IMR-90 (cell line): ENCODE results near the gene NMBR. TPM values are rescaled to one million over a fixed set of nuclear protein-coding genes. Genes with fewer than 3 reads are reported as not detected.

ENCODE experiments used
- ATAC-seq: fragments of 200-7000 bp; cut with Tn5 transposase; 2 replicates; pipeline ENCODE4 v1.9.1; 2020; ENCODE audit warnings: low read depth, mild to moderate bottlenecking, moderate library complexity
- BruUV-seq: library from RNA; stranded (reverse); fragments of 400-500 nt; replicated peaks from 2 replicates; lab custom pipeline; 2021; lab: Mats Ljungman, UMichigan
- CTCF ChIA-PET: fragments of 300-600 bp; formaldehyde crosslinking; extraction: SDS; loops from one replicate; lab custom pipeline; 2021; ENCODE audit warnings: antibody characterized with exemption; lab: Yijun Ruan, JAX
- POLR2A ChIA-PET: fragments of 300-600 bp; sonication (Branson Sonifier 250); formaldehyde crosslinking; loops from one replicate; lab custom pipeline; 2022; ENCODE audit warnings: antibody characterized with exemption; ENCODE audit not compliant: unreplicated experiment; lab: Charles Lee
- DNase-seq: peaks from one replicate; pipeline ENCODE4 v3.0.0; 2013
- H2AFZ ChIP-seq: replicated peaks from 2 replicates; pipeline ENCODE3; 2013; ENCODE audit warnings: low read length, mild to moderate bottlenecking; ENCODE audit not compliant: poor library complexity
- H2AK5ac ChIP-seq: 2 replicates; pipeline ENCODE4 v1.6.1; 2013; ENCODE audit warnings: low read depth, low read length, inconsistent platforms
- H2AK9ac ChIP-seq: replicated peaks from 2 replicates; pipeline ENCODE3; 2013; ENCODE audit warnings: mild to moderate bottlenecking, low read depth, low read length, moderate library complexity; ENCODE audit not compliant: poor library complexity
- H2BK120ac ChIP-seq: 2 replicates; pipeline ENCODE4 v1.6.1; 2013; ENCODE audit warnings: low read depth, low read length, inconsistent platforms
- H2BK15ac ChIP-seq: 3 replicates; pipeline ENCODE4 v1.6.1; 2013; ENCODE audit warnings: low read depth, low read length, inconsistent platforms
- H2BK20ac ChIP-seq: 2 replicates; pipeline ENCODE4 v1.6.1; 2013; ENCODE audit warnings: low read depth, mild to moderate bottlenecking, inconsistent platforms, low read length, moderate library complexity
- H2BK5ac ChIP-seq: 2 replicates; pipeline ENCODE4 v1.6.1; 2013; ENCODE audit warnings: mild to moderate bottlenecking, low read depth, low read length, inconsistent platforms; ENCODE audit not compliant: poor library complexity, severe bottlenecking
- H3K14ac ChIP-seq: replicated peaks from 2 replicates; pipeline ENCODE4 v1.6.1; 2013; ENCODE audit warnings: low read depth, low read length, inconsistent platforms
- H3K18ac ChIP-seq: 2 replicates; pipeline ENCODE4 v1.6.1; 2013; ENCODE audit warnings: low read depth, low read length, control low read depth
- H3K23ac ChIP-seq: 2 replicates; pipeline ENCODE4 v1.6.1; 2013; ENCODE audit warnings: low read depth, low read length, inconsistent platforms
- H3K27ac ChIP-seq: 2 replicates; pipeline ENCODE4 v1.5.1; 2013; ENCODE audit warnings: mild to moderate bottlenecking, control low read depth, low read length; ENCODE audit not compliant: insufficient read depth
- H3K27me3 ChIP-seq: 2 replicates; pipeline ENCODE4 v1.6.1; 2013; ENCODE audit warnings: low read length; ENCODE audit not compliant: control insufficient read depth, insufficient read depth
- H3K36me3 ChIP-seq: 2 replicates; pipeline ENCODE4 v1.6.1; 2013; ENCODE audit warnings: low read length, mixed read lengths; ENCODE audit not compliant: control insufficient read depth, insufficient read depth
- H3K4ac ChIP-seq: 2 replicates; pipeline ENCODE4 v1.6.1; 2013; ENCODE audit warnings: low read depth, low read length, inconsistent platforms
- H3K4me1 ChIP-seq: 2 replicates; pipeline ENCODE4 v1.6.1; 2013; ENCODE audit warnings: low read length, mixed read lengths; ENCODE audit not compliant: control insufficient read depth, insufficient read depth
- H3K4me2 ChIP-seq: 2 replicates; pipeline ENCODE4 v1.6.1; 2013; ENCODE audit warnings: low read depth, mild to moderate bottlenecking, control low read depth, low read length, moderate library complexity
- H3K4me3 ChIP-seq: 2 replicates; pipeline ENCODE4 v1.5.1; 2013; ENCODE audit warnings: low read depth, mild to moderate bottlenecking, control low read depth, low read length, moderate library complexity; ENCODE audit not compliant: insufficient read depth
- H3K56ac ChIP-seq: 2 replicates; pipeline ENCODE4 v1.6.1; 2013; ENCODE audit warnings: low read length, inconsistent platforms; ENCODE audit not compliant: insufficient read depth; ENCODE audit errors: extremely low read depth
- H3K79me1 ChIP-seq, 2 experiments: 2 replicates each; pipeline ENCODE4 v1.6.1; 2013; ENCODE audit warnings: low read length in 2 of 2, inconsistent platforms in 1 of 2, low read depth in 1 of 2
- H3K9ac ChIP-seq: 2 replicates; pipeline ENCODE4 v1.6.1; 2013; ENCODE audit warnings: low read depth, low read length, control low read depth
- H3K9me1 ChIP-seq: 2 replicates; pipeline ENCODE4 v1.6.1; 2013; ENCODE audit warnings: low read length, inconsistent platforms; ENCODE audit not compliant: insufficient read depth
- H3K9me3 ChIP-seq: 2 replicates; pipeline ENCODE4 v1.6.1; 2013; ENCODE audit warnings: low read length; ENCODE audit not compliant: control insufficient read depth, insufficient read depth
- H4K20me1 ChIP-seq: 2 replicates; pipeline ENCODE4 v1.6.1; 2013; ENCODE audit warnings: low read length, inconsistent platforms; ENCODE audit not compliant: insufficient read depth
- H4K5ac ChIP-seq: 2 replicates; pipeline ENCODE4 v1.6.1; 2013; ENCODE audit warnings: mild to moderate bottlenecking, low read depth, low read length, control low read depth
- H4K8ac ChIP-seq, 2 experiments: 2 replicates each; pipeline ENCODE4 v1.6.1; 2013; ENCODE audit warnings: low read depth in 2 of 2, low read length in 2 of 2, control low read depth in 1 of 2, inconsistent platforms in 1 of 2
- H4K91ac ChIP-seq: 2 replicates; pipeline ENCODE4 v1.6.1; 2013; ENCODE audit warnings: low read depth, low read length, inconsistent platforms; ENCODE audit not compliant: insufficient read depth
- BHLHE40 ChIP-seq: fragments of 150-350 bp; IDR thresholded peaks from 2 replicates; pipeline ENCODE4 v1.6.1; 2016; ENCODE audit warnings: mild to moderate bottlenecking, low read depth, low read length
- CTCF ChIP-seq: conservative IDR thresholded peaks from 2 replicates; pipeline ENCODE4 v1.5.1; 2012; ENCODE audit warnings: mild to moderate bottlenecking, low read depth, low read length, improper control_type of control experiment
- MAFK ChIP-seq: IDR thresholded peaks from 2 replicates; pipeline ENCODE4 v1.6.1; 2012; ENCODE audit warnings: low read depth, low read length, improper control_type of control experiment
- MXI1 ChIP-seq: IDR thresholded peaks from 2 replicates; pipeline ENCODE4 v1.6.1; 2012; ENCODE audit warnings: low read depth, mild to moderate bottlenecking, low read length, moderate library complexity, borderline replicate concordance
- NFE2L2 ChIP-seq: fragments of 150-350 bp; IDR thresholded peaks from 2 replicates; pipeline ENCODE4 v1.6.1; 2016; ENCODE audit warnings: low read depth, mild to moderate bottlenecking, low read length
- SMC3 ChIP-seq: fragments of 150-350 bp; IDR thresholded peaks from 2 replicates; pipeline ENCODE4 v1.6.1; 2016; ENCODE audit warnings: low read depth, mild to moderate bottlenecking, antibody characterized with exemption, low read length, moderate library complexity
- USF2 ChIP-seq: fragments of 150-350 bp; IDR thresholded peaks from 2 replicates; pipeline ENCODE4 v1.6.1; 2017; ENCODE audit warnings: mild to moderate bottlenecking, antibody characterized with exemption, low read length, low read depth
- WGBS, 2 experiments: methylation state at CpG; one replicate each; pipeline versions ENCODE4 v1.1.5 to v1.1.7; 2013; ENCODE audit warnings: missing lambda C conversion rate in 2 of 2; ENCODE audit not compliant: insufficient read length in 1 of 2; ENCODE audit errors: extremely low coverage in 2 of 2; 5-methylcytosine and 5-hydroxymethylcytosine counted together
- dilution Hi-C: fragments of 300-500 bp; cut with HindIII; formaldehyde crosslinking; loops from one replicate; pipeline ENCODE4 v1.14.3; 2018; ENCODE audit warnings: low sequenced_read_pairs; ENCODE audit not compliant: unreplicated experiment
- in situ Hi-C: fragments of 300-500 bp; cut with MboI; formaldehyde crosslinking; loops from 3 replicates; pipeline ENCODE4 v1.14.3; 2019; ENCODE audit warnings: low sequenced_read_pairs, inconsistent platforms, mixed read lengths
- intact Hi-C: fragments of 100-400 bp; cut with micrococcal nuclease; formaldehyde crosslinking; loops from 2 replicates; pipeline ENCODE4 v1.10.0; 2022
- polyA plus RNA-seq, 3 experiments: library from polyadenylated mRNA; depleted of rRNA; stranded (reverse); fragments of >200 nt; gene quantifications; 2 replicates each; pipeline ENCODE4 v1.2.3, GENCODE V29; 2012; ENCODE audit warnings: low replicate concordance in 1 of 3
- total RNA-seq: library from RNA; depleted of rRNA; stranded (reverse); fragments of >200 nt; gene quantifications from 2 replicates; pipeline ENCODE4 v1.2.3, GENCODE V29; 2012

Gene NMBR
- total and polyA plus RNA-seq, 2 of the 4 experiments (the other 2 are of a cell fraction), result not detected

GRCh38 chr6:142162780-142163179 lies 15.9 kb upstream of the NMBR start:
- dilution Hi-C loops, result no loop called here

More at GRCh38 chr6:142162780-142163179, 15.9 kb upstream of the NMBR start:
- intact Hi-C loops (no loop called here), in situ Hi-C loops (no loop called here)
- Histone ChIP-seq H2AFZ (no peak overlapping the region), H4K20me1 (peaks cover 18% of the 10 kb centered on the region; the same call in 1 of the 2 replicates), H3K4ac (no peak overlapping the region), H3K36me3 (peaks cover 2% of the 10 kb centered on the region), H3K27ac (no peak overlapping the region), H3K9me3 (no peaks in the 10 kb centered on the region), H2BK5ac (no peak overlapping the region), H2BK15ac (no peak overlapping the region), H3K27me3 (no peaks in the 10 kb centered on the region), H2AK5ac (no peak overlapping the region), H4K91ac (no peak overlapping the region), H3K56ac (no peak overlapping the region), H3K9ac (no peak overlapping the region), H3K23ac (no peak overlapping the region), H3K4me1 (no peaks in the 10 kb centered on the region), H3K4me2 (no peak overlapping the region), H3K9me1 (no peaks in the 10 kb centered on the region; the same call in 1 of the 2 replicates), H4K8ac (no peak overlapping the region), H3K4me3 (no peak overlapping the region), H2AK9ac (no peak overlapping the region), H2BK20ac (no peak overlapping the region), H3K18ac (no peak overlapping the region), H3K14ac (no peak overlapping the region), H2BK120ac (no peak overlapping the region), H4K5ac (no peak overlapping the region), H3K79me1 (peaks cover 20 to 54% of the 10 kb centered on the region in 2 experiments)
- POLR2A ChIA-PET, result no interaction called here
- TF ChIP-seq SMC3 (no peak), CTCF (no peak), MAFK (no peak), NFE2L2 (no peak), USF2 (no peak), BHLHE40 (no peak), MXI1 (no peak)
- CTCF ChIA-PET, result no interaction called here
- no peak for ATAC-seq
- 100% methylated on average over 1 of the region's 1 CpG; no CpG with 5 or more reads in 1 of the 2 experiments for WGBS, 2 experiments
- no TSS peak for BruUV-seq
- DNase-seq, result no peak
